GM21786 (cell line): ENCODE measurements around the gene CERS6.
"Not testable (repeated sequence)": the region's sequence is repeated elsewhere in the genome, so short reads cannot be mapped to it uniquely, and the experiment has no call there.

ENCODE experiments used
- ATAC-seq: cut with Tn5 transposase; IDR thresholded peaks from one replicate; pipeline ENCODE4 v1.9.1; 2021; ENCODE audit not compliant: unreplicated experiment

CERS6 gene, protein sequence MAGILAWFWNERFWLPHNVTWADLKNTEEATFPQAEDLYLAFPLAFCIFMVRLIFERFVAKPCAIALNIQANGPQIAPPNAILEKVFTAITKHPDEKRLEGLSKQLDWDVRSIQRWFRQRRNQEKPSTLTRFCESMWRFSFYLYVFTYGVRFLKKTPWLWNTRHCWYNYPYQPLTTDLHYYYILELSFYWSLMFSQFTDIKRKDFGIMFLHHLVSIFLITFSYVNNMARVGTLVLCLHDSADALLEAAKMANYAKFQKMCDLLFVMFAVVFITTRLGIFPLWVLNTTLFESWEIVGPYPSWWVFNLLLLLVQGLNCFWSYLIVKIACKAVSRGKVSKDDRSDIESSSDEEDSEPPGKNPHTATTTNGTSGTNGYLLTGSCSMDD

DNA sequence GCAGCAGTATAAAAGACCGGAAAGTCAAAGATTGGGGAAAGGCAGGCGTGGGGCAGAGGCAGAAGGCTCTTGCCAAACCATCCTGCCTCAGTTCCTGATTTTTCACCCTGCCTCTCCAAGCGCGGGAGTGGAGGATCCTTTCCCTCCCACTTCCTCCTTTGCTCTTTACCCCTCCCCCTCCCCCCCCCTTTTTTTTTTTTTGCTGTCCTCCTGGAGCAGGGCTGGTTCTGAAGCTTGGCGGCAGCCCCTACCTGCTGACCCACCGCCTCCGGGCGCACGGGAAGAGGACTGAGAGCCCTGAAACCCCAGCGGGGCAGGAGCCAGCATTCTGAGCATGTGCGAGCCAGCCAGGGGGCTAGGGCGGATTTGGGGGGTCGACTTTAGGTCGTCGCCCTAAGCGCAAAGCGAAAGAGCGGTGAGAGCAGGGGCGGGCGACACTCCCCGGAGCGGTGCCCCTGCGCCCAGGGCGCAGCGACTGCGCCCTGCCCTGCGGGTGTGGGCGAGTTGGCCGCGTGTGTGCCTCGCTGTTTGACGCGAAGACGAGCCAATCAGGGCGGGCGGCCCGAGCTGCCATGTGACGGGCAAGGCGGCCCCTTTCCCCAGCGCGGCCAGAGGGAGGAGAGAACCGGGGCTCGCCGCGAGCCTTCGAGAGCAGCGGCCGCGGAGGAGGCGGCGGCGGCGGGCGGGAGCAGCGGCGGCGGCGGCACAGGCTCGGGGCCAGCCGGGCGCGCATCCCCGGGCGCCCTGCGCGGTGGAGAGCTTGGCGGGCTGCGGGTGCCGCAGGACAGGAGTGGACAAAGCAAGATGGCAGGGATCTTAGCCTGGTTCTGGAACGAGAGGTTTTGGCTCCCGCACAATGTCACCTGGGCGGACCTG is at the start of gene CERS6:
Gene CERS6 (plus strand): TSS at position 628 of the 876 bp plus-strand sequence. CDS start 177 bp downstream, at position 805.
- ATAC-seq = peak; percentile 89

DNA sequence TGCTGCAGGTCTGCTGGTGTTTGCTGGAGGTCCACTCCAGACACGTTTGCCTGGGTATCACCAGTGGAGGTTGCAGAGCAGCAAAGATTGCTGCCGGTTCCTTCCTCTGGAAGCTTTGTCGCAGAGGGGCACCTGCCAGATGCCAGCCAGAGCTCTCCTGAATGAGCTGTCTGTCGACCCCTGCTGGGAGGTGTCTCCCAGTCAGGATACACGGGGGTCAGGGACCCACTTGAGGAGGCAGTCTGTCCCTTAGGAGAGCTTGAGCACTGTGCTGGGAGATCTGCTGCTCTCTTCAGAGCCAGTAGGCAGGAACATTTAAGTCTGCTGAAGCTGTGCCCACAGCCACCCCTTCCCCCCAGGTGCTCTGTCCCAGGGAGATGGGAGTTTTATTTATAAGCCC is 43.8 kb upstream of the CERS6 start:
- ATAC-seq = not testable (repeated sequence)

DNA sequence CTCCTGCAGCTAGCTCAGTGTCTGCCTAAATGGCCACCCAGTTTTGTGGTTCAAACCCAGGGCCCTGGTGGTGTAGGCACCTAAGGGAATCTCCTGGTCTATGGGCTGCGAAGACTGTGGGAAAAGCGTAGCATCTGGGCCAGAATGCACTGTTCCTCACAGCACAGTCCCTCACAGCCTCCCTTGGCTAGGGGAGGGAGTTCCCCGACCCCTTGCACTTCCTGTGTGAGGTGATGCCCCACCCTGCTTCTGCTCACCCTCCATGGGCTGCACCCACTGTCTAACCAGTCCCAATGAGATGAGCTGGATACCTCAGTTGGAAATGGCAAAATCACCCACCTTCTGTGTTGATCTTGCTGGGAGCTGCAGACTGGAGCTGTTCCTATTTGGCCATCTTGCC is 43.0 kb upstream of the CERS6 start:
- not testable (repeated sequence) for ATAC-seq

DNA sequence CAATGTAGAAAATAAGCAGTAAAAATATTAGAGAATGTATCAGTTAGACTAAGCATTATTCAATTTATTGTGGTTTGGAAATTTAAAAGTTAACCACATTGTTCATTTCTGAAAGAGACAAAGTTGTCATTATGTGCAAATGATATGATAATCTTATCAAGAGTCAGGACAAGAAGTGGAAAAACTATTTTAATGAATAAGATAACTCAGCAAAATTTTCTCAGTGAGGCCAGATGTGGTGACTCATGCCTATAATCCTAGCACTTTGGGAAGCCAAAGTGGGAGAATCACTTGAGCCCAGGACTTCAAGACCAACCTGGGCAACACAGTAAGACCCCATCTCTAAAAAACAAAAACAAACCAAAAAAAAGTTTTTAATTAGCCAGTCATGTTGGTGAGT is 39.5 kb upstream of the CERS6 start:
- no peak for ATAC-seq

DNA sequence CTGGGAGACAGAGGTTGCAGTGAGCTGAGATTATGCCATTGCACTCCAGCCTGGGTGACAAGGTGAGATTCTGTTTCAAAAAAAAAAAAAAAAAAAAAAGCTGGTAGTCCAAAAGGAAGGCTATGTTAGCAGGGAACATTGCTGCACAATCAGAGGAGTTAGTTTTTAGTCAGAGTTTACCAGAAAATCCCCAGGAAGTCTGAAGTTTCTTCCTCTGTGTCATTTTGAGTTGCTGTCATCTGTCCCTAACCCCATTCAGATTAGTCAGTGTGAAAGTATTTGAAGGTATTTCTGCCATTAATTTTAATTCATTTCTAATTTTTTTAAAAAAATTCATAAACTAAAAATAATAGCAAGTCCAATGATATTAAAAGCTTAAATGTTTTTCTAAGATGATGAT is 33.5 kb upstream of the CERS6 start:
- no peak for ATAC-seq

DNA sequence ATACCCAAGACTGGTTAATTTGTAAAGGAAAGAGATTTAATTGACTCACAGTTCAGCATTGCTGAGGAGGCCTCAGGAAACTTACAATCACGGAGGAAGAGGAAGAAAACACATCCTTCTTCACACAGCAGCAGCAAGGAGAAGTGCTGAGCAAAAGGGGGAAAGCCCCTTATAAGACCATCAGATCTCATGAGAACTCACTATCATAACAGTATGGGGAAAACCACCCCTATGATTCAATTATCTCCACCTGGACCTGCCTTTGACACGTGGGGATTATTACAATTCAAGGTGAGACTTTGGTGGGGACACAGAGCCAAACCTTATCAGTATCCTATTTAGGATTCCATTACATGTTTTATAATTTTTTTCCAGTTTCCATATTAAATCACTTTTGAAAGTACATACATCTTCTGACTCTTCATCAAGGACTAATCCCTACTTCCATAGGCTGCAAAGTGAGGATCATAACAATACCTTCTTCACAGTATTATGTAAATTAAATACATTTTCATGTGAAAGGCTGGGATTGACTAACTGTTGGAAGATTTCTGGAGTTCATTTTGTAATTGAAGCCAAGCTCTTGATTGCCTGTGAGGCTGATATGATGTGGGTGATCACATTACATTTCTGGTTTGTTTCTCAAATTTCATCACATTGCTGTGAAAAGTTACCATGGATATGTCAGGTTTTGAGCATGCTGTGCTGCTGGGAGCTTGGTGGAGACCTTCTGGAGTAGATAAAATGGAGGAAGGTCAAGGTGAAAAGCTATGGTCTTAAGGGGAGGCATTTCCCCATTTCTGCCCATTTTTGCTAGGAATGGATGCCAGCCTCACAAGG is 31.7 kb upstream of the CERS6 start:
- no peak for ATAC-seq

DNA sequence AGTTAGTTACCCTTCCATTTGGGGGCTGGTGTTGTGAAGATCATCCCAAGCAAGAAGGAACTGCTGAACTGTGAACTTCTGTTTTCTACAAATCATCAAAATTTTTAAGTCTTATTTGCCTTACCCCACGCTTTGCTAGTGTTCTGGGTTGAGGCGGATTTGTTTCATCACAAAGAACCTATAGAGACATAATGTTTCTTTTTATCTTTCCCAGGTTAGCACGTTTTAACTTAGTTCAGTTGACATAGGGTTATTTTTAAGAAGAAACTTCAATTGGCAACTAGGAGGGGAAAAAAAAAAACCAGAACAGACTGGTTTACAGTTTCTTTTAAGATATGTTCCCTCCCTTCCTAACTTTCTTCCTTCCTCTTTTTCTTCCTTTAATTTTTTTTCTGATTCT is 31.1 kb upstream of the CERS6 start:
- ATAC-seq = no peak

DNA sequence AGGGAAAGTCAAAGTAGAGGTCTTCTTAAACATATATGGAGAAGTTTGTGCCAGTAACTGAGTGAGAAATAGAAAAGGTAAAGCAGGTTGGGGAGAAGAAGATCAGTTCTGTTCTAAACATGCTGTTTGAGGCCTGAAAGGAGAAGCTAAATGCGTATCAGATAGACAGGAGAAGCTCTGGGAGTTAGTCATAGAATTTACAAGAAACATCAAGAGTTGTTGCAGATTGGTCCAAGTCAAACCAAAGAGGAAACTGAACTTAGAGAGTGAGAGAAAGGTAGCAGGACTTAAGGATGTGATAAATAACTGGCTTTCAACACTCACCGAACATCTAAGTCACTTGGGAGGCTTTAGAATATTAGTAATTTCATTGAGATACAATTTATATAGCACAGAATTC is 29.2 kb upstream of the CERS6 start:
- ATAC-seq = no peak

DNA sequence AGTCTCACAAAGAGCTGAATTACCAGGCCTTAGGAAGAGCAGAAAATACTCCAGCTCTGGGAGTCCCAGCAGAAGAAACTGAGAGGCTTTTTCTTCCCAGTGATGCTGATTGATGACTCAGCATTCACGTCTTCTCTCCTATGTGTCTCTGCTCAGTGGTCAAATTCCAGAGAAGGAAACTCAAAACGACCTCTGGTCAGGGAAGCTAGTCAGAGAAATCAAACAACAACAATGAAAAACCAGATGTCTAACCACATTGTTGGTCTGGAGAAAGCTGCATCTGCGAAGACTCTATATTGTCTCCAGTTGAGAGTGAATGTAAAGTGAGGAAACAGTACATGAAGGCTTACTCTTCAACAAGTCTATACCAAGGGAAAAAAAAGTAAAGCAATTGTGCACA is 28.6 kb upstream of the CERS6 start:
- no peak for ATAC-seq

DNA sequence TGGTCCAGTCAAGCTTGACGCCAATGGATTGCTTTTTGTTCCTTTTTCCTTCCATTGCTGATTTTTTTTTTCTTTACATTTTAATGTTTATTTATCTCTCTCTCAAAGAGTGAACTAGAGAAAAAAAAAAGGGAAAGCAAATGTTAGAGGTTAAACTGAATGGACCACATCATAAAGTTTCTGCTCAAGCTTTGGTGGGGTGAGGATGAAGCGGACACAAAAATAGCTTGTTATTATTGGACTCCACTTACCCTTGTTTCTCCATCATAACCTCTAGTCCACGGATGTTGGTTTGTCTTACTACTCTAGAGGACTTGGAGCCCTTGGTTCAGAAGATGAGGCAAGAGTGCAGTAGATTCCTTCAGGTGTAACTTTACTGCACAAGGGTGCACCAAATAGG is 27.6 kb upstream of the CERS6 start:
- ATAC-seq = no peak

DNA sequence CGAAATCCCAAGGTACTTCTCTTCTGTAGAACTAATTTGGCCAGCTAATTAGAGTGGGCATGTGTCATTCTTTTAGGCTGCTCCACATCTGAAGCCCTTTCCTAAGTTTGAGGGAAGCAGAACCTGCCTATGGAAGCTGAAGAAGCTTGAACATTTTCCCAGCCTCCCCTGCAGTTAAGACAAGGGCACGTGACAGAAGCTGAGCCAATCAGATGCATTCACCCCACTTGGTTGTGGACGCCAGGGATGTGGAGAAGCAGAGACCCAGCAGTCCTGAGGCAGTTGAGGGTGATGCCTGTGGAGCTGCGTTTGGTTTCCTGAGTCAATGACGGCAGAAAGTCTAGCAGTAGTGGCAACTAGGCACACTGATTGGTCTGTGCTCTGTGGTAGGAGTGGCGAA is 26.1 kb upstream of the CERS6 start:
- ATAC-seq = no peak

DNA sequence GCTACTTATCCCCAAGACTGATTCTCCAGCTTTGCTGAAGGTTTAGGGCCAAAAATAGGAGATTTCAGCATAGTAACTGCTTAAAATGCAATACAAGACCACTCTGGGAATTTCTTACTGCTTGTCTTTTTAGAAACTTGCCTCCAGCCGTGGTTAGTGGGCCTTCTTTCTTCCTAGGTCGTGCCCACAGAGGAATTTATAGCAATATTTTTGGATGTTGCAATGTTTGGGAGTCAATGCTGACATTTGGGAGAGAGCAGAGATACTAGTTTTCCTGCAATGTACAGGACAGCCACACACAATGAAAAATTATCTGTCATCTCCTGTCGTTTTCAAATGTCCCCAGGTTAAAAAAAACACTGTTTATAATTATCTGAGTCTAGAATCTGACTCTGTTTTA is 25.6 kb upstream of the CERS6 start:
- no peak for ATAC-seq

DNA sequence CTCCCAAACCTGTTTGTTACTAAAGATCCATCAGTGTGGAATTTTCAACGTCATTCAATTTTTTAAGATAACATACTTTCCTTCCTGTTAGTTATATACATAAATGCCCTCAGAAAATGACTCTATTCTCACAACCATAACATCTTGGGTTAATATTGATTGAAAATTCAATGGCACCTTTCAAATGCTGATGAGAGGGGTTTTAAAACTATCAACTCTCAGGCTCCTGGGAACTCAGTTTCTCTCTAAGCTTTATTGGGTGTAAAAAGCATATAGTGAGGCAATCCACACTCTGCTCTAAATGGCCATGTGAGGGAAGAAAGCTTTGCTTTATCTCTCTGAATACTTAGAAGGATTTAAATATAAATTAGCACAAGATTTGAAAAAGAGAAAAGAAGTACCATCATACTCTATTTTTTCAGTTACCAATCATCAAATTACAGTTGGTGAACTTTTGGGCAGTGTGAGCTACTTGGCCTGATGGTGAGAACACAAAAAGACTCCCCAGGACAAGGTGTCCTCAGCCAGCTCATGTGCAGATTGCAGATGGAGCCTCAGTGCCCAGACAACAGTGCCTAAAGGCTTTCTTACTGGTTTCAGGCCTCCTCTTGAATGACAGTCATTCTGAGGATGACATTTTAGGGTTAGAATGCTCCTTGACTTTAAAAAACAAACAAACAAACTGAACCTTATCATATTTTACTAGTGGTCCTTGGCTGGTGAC is 24.6 kb upstream of the CERS6 start:
- no peak for ATAC-seq

DNA sequence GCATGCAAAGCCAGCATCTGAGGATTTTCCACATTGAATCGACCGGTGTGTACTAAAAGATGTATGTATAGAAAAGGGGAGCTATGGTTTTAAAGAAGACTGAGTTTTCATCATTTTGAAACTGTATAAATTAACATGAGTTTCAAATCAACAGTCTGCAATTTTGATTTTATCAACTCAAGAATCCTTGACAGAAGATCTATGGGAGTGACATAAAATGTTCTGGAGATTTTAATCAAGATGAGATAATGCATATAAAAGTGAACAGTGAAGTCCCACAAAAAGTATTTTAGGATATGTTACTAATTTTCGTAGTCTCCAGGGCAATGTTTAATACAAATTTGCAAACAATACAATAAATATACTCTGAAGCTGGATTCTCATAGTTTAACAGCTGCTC is 24.0 kb upstream of the CERS6 start:
- ATAC-seq = no peak

DNA sequence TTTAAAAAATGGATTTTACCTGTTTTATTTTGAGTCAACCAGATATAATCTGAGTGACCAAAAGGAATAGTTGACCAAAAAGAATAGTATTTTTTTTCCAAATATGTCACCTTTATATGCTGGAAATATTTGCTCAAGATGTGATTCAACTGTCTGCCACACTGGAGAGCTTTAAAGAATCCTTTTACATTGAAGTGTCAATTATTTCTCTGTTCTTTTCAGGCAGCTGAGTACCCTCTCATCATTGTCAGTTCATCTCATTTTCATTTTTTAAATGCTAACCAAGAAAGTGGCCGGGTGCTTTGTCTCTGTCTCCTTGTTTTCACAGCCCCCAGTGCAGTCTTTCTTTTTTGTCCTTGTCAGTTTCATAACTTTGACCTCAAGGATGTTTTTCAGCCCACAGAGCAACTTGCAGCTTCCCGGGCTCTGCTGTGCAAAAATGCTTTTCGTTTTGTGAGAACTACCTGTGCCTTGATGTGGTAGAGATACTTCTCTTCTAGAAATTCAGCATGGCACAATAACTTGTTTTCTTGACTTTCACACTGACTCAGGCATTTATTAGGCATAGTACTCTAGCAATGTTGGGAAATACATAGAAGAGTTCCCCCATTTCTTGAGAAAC is 23.4 kb upstream of the CERS6 start:
- peak; percentile 75 for ATAC-seq

DNA sequence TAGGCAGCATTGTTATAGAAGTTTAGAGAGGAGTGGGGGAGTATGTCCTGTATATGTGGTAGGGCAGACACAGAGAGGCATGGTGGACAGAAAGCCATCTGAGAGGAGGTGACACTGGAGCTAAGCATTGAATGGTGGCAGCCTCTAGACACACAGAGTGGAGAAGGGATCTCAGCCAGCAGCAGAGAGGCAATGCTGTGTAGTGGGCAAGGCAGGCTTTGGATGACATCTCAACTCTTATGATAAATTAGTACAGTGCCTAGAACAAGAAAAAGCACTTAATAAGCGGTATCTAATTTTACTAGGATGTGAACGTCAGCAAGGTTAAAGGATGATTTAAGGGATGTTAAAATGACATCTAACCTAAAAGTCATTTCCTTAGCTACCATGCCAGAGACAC is 22.5 kb upstream of the CERS6 start:
- ATAC-seq = no peak

DNA sequence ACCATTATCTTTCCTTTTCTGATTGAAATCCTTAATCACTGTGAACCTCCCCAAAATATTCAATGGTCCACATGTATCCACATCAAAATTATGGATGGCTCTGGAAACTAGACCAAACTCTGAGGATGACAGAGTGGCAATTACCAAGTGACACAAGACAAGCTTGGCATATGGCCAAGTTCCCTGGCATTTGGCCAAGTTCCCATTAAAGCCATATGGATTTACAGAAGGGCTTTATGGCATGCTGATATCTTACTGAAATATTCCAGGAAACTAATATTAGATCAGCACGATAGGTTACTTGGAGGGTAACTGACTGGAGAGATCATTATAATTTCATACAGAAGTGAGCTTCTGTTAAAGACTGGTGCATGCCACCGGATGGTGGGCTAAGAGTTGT is 21.9 kb upstream of the CERS6 start:
- ATAC-seq = no peak

DNA sequence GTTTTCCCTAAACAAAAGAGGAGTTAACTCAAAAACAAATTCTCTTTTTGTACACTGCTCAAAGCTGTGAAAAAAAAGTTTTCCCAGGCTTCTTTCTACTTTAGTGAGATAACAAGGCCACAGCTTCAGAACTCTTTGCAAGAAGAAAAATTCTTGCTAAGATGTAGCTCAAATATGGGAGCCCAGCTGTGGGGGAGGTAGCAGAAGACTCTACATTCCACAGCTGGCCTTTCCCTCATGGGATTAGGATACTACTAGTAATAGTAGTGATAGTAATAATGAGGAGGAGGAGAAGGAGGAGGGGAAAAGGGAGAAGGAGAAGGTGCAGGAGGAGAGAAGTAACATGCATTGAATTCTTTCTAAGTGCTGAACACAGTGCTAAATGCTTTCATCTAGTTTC is 19.2 kb upstream of the CERS6 start:
- no peak for ATAC-seq

DNA sequence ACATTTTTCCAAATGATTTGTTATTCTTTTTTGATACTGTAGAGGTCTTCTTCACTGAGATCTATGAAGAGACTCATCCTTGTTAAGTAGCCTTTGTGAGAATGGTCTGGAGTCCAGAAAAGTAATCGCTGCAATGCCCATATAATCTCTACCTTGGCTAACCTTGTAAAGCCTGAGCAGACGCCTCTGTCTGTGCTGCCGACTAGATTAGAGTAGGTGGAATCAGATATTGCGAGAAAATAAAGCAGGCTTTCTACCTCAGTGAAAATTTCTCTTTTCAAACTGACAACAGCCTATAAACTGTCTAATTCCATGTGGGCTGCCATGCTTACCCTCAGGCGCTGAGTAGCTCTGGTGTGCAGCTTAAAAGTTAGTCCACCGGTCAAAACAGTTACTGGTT is 17.5 kb upstream of the CERS6 start:
- no peak for ATAC-seq

DNA sequence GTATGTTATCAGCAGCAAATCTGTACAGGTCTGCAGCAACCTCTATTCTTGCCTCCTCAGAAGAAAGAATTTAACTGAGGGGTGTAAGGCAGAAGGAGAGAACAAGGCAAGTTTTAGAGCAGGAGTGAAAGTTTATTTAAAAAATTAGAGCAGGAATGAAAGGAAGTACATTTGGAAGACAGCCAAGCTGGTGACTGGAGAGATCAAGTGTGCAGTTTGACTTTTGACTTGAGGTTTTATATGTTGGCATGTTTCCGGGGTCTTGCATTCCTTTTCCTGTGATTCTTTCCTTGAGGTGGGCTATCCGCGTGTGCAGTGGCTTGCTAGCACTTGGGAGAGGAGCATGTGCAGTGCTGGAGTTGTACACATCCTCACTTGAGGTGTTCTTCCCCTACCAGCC is 16.5 kb upstream of the CERS6 start:
- ATAC-seq = no peak
